Measurements from ENCODE around the gene SPATS2. TPM values are rescaled to one million over a fixed set of nuclear protein-coding genes. Genes with fewer than 3 reads are reported as not detected.

Gene SPATS2
- total RNA-seq, 4 donors from 2014 or later: 5.3 to 7.8 (median 6.7) TPM

DNA sequence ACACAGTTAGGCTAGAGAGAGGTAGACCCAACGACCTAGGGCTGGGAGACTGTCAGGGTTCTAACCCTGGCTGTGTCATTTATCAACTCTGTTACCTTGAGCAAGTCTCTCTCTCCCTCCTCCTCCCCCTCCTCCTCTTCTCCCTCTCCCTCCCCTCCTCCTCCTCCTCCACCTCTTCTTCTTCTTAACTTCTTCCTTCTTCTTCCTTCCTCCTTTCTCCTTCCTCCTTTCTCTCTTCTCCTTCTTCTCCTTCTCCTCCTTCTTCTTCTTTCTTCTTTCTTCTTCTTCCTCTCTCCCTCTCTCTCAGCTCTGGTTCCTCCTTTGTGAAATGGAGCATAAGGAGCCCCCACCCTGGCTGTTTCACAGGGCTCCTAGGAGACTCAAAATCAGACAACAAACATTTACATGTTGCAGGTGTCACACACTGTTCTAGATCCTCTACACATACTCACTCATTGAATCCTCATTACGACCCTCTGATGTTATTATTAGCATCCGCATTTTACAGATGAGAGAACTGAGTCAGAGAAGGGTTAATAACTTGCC is 169.3 kb downstream of the SPATS2 start:
- ATAC-seq: no peak
- H3K27me3 ChIP-seq: peaks cover 28 to 35% (median 35%) of the 10 kb centered on the region in 3 donors
- peaks cover 8 to 14% of the 10 kb centered on the region in 2 donors for H3K4me1 ChIP-seq

DNA sequence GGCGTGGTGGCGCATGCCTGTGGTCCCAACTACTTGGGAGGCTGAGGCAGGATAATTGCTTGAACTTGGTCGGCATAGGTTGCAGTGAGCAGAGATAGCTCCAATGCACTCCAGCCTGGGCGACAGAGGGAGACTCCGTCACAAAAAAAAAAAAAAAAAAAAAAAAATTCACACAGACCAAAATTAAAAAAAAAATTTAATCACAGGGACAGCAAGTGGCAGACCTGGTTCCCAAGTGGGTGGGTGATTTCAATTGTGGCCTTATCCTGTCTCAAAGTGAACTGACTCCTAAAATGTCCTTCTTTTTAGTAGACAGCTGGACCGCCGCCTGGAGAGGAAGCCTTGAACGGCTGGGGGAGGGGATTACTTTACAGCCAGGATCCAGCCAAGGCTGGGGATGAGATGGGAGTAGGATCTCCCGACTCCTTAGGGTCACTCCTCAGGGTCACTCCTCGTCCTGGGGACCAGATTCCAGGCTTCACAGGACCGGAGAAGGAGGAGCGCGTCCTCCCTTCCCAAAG is 170.0 kb downstream of the SPATS2 start:
- peak overlapping the region; percentile 55 to 62 (median 60) for H3K4me3 ChIP-seq
- no peaks in the 10 kb centered on the region for H3K36me3 ChIP-seq
- in situ Hi-C loops (cut with MboI; ENCODE audit: low sequenced_read_pairs in 4 of 4): no loop called here
- ATAC-seq (no peak), DNase-seq (no peak)
- intact Hi-C loops (cut with DNase I; ENCODE audit: low total_unique reads): no loop called here
- H3K9me3 ChIP-seq: no peaks in the 10 kb centered on the region
- H3K27ac ChIP-seq: no peak overlapping the region
- H3K4me1 ChIP-seq: peaks cover 8 to 14% of the 10 kb centered on the region in 2 donors
- peaks cover 28 to 35% (median 35%) of the 10 kb centered on the region in 3 donors for H3K27me3 ChIP-seq
- TF ChIP-seq, protein P1, sequence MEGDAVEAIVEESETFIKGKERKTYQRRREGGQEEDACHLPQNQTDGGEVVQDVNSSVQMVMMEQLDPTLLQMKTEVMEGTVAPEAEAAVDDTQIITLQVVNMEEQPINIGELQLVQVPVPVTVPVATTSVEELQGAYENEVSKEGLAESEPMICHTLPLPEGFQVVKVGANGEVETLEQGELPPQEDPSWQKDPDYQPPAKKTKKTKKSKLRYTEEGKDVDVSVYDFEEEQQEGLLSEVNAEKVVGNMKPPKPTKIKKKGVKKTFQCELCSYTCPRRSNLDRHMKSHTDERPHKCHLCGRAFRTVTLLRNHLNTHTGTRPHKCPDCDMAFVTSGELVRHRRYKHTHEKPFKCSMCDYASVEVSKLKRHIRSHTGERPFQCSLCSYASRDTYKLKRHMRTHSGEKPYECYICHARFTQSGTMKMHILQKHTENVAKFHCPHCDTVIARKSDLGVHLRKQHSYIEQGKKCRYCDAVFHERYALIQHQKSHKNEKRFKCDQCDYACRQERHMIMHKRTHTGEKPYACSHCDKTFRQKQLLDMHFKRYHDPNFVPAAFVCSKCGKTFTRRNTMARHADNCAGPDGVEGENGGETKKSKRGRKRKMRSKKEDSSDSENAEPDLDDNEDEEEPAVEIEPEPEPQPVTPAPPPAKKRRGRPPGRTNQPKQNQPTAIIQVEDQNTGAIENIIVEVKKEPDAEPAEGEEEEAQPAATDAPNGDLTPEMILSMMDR (IDR thresholded peaks at IDR 0.05 in 4 of 5, conservative IDR thresholded peaks at IDR 0.05 in 1 of 5): no peak
- TF ChIP-seq POLR2A (IDR thresholded peaks at IDR 0.05): no peak

More for the DNA sequence above, 169.3 kb downstream of the SPATS2 start:
- Histone ChIP-seq H3K9me3 (no peaks in the 10 kb centered on the region), H3K4me3 (no peak overlapping the region), H3K27ac (no peak overlapping the region), H3K36me3 (no peaks in the 10 kb centered on the region)
- TF ChIP-seq POLR2A (IDR thresholded peaks at IDR 0.05): no peak
- TF ChIP-seq, protein P1 (IDR thresholded peaks at IDR 0.05 in 4 of 5, conservative IDR thresholded peaks at IDR 0.05 in 1 of 5): no peak
- in situ Hi-C loops (cut with MboI; ENCODE audit: low sequenced_read_pairs in 4 of 4): no loop called here
- intact Hi-C loops (cut with DNase I; ENCODE audit: low total_unique reads): no loop called here
- DNase-seq: no peak

DNA sequence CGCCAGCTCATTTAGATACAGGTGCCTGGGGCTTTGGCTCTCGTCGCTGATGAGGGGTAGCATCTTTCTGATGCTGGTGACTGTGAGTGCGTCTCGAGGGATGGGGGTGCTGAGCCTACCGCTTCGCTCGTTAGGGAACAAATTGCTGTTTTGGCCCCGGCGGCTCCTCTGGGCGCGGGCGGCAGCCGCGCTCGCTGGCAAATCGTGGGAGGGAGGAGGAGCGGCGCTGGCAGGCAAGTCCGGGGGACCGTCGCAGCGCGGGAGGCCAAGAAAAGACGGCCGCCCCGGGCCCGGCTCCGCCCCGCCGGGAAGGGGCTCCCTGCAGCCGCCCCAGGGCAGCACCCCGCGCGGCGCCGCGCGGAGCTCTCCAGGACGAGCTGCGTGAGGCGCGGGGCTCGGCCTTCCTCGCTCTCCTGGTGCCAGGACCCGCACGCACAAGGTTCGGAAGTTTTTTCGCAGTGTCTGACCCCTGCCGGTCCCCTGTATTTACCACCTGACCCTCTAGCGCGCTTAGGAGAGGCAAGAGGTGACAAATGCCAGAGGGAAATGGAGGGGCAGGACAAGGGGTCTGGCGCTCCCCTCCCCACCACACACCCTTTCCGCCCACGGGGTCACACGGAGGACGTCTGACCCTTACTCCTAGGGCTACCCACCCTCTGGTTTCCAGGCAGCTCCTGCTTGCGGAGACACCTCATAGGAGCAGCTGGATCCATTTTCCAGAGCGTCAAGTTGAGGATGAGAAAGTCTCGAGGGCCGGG is 170.7 kb downstream of the SPATS2 start:
- peaks cover 28 to 35% (median 35%) of the 10 kb centered on the region in 3 donors for H3K27me3 ChIP-seq
- intact Hi-C loops (cut with DNase I; ENCODE audit: low total_unique reads) (no loop called here), in situ Hi-C loops (cut with MboI; ENCODE audit: low sequenced_read_pairs in 4 of 4) (no loop called here)
- peaks cover 8 to 14% of the 10 kb centered on the region in 2 donors for H3K4me1 ChIP-seq
- H3K36me3 ChIP-seq: no peaks in the 10 kb centered on the region
- DNase-seq (no peak), ATAC-seq (peak in 1 of 2 donors; percentile 26)
- no peak overlapping the region for H3K27ac ChIP-seq
- peak overlapping the region; percentile 55 to 62 (median 60) for H3K4me3 ChIP-seq
- TF ChIP-seq, protein P1 (IDR thresholded peaks at IDR 0.05 in 4 of 5, conservative IDR thresholded peaks at IDR 0.05 in 1 of 5): no peak
- no peak for TF ChIP-seq POLR2A (IDR thresholded peaks at IDR 0.05)
- no peaks in the 10 kb centered on the region for H3K9me3 ChIP-seq

DNA sequence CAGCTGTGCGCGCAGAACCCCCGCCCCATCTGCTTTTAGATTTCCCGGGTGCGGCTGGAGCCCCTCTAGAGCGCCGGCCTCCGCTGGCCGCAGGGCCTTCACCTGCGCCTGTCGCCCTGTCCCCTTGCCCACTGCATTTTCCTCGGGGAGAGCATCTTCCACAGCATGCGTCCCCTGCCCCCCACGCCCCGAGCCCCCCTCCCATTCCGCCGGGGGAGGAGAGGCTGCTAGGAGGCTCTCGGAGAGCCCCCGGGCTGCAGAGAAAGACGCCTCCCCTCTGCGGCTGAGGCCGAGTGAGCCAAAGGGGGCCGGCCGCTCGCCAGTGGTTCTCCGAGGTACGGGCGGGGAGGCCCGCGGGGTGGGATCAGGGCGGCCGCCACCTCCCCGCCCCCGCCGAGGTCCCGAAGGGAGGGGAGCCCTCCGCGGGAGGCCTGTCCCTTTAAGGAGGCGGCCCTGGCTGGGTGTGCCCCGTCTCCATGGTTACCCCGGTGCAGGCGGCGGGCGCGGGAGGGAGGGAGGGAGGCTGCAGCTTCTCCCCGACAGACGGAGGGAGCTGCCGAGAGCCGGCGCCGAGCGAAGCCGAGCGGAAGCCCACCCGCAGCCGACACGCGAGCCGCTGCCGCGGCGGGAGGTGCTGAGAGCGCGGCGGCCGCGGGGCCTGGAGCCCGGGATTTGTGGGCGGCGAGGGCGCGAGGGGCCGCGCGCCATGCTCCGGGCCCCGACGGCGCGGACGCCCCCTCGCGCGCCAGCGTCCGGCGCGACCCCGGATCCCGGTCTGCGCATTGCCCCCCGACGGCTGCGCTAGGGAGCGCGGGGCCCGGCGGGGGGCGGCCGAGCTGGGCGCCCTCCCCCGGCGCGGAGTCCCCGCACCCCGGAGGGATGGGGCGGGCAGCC is 171.5 kb downstream of the SPATS2 start, which contains the start of gene KCNH3:
KCNH3 (plus strand) TSS at position 521 of the 894 bp plus-strand sequence. CDS start 387 bp downstream, outside the sequence.
- intact Hi-C loops (cut with DNase I; ENCODE audit: low total_unique reads) (no loop called here), in situ Hi-C loops (cut with MboI; ENCODE audit: low sequenced_read_pairs in 4 of 4) (no loop called here)
- TF ChIP-seq, protein P1 (IDR thresholded peaks at IDR 0.05 in 4 of 5, conservative IDR thresholded peaks at IDR 0.05 in 1 of 5): no peak
- TF ChIP-seq POLR2A (IDR thresholded peaks at IDR 0.05): no peak
- H3K27me3 ChIP-seq: peaks cover 28 to 35% (median 35%) of the 10 kb centered on the region in 3 donors
- DNase-seq: peak; percentile 57 to 58
- H3K27ac ChIP-seq: no peak within 1 kb of the TSS
- no peaks in the 10 kb centered on the region for H3K36me3 ChIP-seq
- H3K9me3 ChIP-seq: no peaks in the 10 kb centered on the region
- H3K4me3 ChIP-seq: peak within 1 kb of the TSS; percentile 55 to 62 (median 60)
- H3K4me1 ChIP-seq: peaks cover 8 to 14% of the 10 kb centered on the region in 2 donors
- ATAC-seq: peak in 1 of 2 donors; percentile 42
